Measurements from ENCODE around the gene NUB1.

Gene NUB1

GRCh38 chr7:151393031-151393977, 51.7 kb downstream of the NUB1 start:
- no peak for DNase-seq (ENCODE audit: low spot score in 2 of 2)
- no peaks in the 10 kb centered on the region for H3K36me3 Mint-ChIP-seq
- no peak overlapping the region for H3K4me3 Mint-ChIP-seq
- H3K27ac Mint-ChIP-seq = no peak overlapping the region
- no peaks in the 10 kb centered on the region for H3K9me3 Mint-ChIP-seq
- H3K4me1 Mint-ChIP-seq = peaks cover 21% of the 10 kb centered on the region
- ATAC-seq = no peak

GRCh38 chr7:151394076-151395035, 52.7 kb downstream of the NUB1 start:
- no peak overlapping the region for H3K4me3 Mint-ChIP-seq
- H3K9me3 Mint-ChIP-seq = no peaks in the 10 kb centered on the region
- H3K27ac Mint-ChIP-seq = no peak overlapping the region
- H3K36me3 Mint-ChIP-seq = no peaks in the 10 kb centered on the region
- ATAC-seq (no peak), DNase-seq (ENCODE audit: low spot score in 2 of 2) (no peak)
- H3K4me1 Mint-ChIP-seq = peaks cover 31% of the 10 kb centered on the region

DNA sequence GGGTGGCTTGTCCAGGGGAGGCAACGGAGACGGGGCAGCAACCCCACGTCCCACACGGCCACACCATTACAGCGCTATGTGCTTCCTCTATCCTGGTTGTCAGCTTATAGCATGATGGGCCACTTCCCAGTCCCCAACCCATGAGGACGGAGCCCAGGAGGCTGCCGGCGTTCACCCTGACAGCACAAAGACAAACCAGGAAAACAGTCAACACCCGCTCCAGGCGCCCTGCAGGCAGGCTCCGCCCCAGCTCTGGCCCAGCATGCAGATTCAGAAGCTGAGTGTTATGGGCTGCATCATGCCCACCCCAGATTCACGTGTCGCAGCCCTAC, 53.4 kb downstream of the NUB1 start:
- H3K36me3 Mint-ChIP-seq = no peaks in the 10 kb centered on the region
- ATAC-seq (no peak), DNase-seq (ENCODE audit: low spot score in 2 of 2) (no peak)
- peaks cover 31% of the 10 kb centered on the region for H3K4me1 Mint-ChIP-seq
- no peaks in the 10 kb centered on the region for H3K9me3 Mint-ChIP-seq
- no peak overlapping the region for H3K27ac Mint-ChIP-seq
- H3K4me3 Mint-ChIP-seq = no peak overlapping the region

DNA sequence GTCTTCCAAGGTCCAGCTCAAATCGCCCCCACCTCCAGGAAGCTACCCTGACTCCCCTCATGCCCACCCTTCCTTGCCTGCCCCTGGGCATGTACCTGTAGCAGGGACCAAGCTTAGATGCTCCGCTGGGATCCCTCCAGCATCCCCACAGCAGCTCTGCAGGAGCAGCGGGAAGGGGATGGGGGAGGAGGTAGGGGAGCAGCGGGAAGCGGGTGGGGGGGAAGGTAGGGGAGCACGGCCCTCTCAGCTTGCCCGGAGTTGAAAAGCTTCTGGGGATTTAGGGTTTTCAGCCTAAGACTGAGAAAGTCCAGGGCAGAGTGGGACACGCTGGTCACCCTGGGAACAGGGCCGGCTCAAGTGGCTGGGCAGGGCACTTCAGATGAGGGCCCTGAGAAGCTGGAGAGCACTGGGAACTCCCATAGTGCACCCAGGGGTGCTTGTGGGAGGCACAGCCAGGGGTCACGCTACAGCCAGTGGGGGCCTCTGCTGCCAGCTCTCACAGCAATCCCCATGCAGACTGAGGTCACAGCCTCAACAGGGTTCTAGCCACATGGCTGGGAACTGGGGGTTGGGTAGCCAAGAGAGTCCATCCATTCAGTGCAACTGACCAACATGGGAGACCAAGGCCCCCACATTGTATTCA, 54.8 kb downstream of the NUB1 start:
- DNase-seq (ENCODE audit: low spot score in 2 of 2) (no peak), ATAC-seq (no peak)
- H3K4me1 Mint-ChIP-seq = peaks cover 39% of the 10 kb centered on the region
- H3K9me3 Mint-ChIP-seq = no peaks in the 10 kb centered on the region
- no peak overlapping the region for H3K4me3 Mint-ChIP-seq
- no peak overlapping the region for H3K27ac Mint-ChIP-seq
- no peaks in the 10 kb centered on the region for H3K36me3 Mint-ChIP-seq

GRCh38 chr7:151397026-151397425, 55.4 kb downstream of the NUB1 start:
- Mint-ChIP-seq H3K36me3 (no peaks in the 10 kb centered on the region), H3K4me3 (peak overlapping the region; percentile 59), H3K27ac (peak overlapping the region; percentile 0), H3K9me3 (no peaks in the 10 kb centered on the region), H3K4me1 (peaks cover 41% of the 10 kb centered on the region)
- ATAC-seq (no peak), DNase-seq (ENCODE audit: low spot score in 2 of 2) (no peak)

DNA sequence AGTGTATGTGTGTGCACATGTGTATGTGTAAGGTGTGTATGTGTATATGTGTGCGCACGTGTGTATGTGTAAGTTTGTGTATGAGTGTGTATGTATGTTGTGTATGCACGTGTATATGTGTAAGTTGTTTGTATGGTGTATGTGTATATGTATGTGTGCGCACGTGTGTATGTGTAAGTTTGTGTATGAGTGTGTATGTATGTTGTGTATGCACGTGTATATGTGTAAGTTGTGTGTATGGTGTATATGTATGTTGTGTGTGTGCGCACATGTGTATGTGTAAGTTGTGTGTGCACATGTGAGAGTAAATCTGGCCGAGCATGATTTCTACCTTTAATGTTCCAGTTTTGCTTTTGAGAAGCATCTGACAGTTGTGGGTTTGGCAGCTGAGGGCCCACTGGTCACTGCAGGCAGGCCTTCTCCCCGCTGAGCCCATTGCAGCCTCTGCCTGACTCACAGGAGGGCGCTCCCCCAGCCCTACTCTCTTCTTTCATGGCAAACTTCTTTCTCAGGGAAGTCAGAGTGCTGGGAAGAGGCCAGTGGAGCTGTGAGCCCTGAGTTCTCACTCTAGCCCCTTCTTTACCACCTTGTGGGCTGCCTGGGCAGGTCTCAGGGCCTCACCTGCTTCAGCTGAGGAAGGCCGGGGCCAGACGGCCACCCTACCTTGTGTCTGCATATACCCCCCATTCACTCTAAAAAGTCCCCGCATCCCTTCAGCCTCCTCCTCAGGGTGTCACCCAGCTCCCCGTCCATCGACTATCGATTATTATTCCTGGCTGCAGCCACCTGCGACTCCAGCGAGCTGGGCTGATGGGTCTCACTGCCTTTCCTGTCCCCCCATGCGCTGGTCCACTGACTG, 57.1 kb downstream of the NUB1 start:
- Mint-ChIP-seq H3K27ac (no peak overlapping the region), H3K4me1 (peaks cover 40% of the 10 kb centered on the region), H3K4me3 (no peak overlapping the region), H3K36me3 (no peaks in the 10 kb centered on the region), H3K9me3 (no peaks in the 10 kb centered on the region)
- DNase-seq (ENCODE audit: low spot score in 2 of 2) (no peak), ATAC-seq (no peak)

- Mint-ChIP-seq H3K9me3 (no peaks in the 10 kb centered on the region), H3K4me1 (peaks cover 40% of the 10 kb centered on the region), H3K36me3 (no peaks in the 10 kb centered on the region), H3K27ac (no peak overlapping the region), H3K4me3 (no peak overlapping the region)
- DNase-seq (ENCODE audit: low spot score in 2 of 2) = no peak
- no peak for ATAC-seq
Measured at GRCh38 chr7:151399305-151399601, 57.6 kb downstream of the NUB1 start.

GRCh38 chr7:151399906-151400305, 58.3 kb downstream of the NUB1 start:
- DNase-seq (ENCODE audit: low spot score in 2 of 2) (no peak), ATAC-seq (no peak)
- Mint-ChIP-seq H3K27ac (no peak overlapping the region), H3K4me3 (no peak overlapping the region), H3K9me3 (no peaks in the 10 kb centered on the region), H3K36me3 (no peaks in the 10 kb centered on the region), H3K4me1 (peaks cover 40% of the 10 kb centered on the region)

DNA sequence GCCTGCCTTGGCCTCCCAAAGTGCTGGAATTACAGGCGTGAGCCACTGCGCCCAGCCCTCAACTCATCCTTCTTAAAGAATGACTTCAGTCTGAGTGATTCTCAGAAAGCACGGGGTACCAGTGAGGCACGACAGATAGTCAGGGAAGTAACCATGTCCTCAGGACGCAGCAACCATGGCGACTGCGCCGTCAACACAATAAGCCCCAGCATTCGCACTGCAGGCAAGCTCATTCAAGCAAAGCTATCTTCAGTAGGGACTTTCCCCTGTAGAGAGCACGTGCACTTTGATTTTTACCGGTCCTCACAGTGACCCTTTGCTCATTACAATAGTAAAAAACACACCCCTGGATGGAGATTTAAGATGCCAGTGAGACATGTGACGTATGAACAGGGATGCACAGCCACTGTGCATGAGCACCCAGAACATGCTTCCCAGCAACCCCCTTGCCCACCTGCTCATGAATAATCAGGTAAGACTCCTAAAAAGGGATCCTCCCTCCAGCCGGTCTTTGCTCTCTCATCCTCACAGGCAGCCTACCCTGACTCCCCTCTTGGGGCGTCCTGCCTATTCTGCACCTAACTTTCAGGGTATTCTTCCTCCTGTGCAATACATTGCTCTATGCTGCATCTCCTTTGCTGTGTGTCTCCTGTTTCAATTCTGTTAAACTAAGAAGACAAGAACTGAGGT, 59.2 kb downstream of the NUB1 start:
- DNase-seq (ENCODE audit: low spot score in 2 of 2) (no peak), ATAC-seq (peak; percentile 46)
- no peaks in the 10 kb centered on the region for H3K9me3 Mint-ChIP-seq
- H3K4me3 Mint-ChIP-seq = no peak overlapping the region
- peak overlapping the region; percentile 6 for H3K27ac Mint-ChIP-seq
- H3K4me1 Mint-ChIP-seq = peaks cover 45% of the 10 kb centered on the region
- H3K36me3 Mint-ChIP-seq = no peaks in the 10 kb centered on the region

GRCh38 chr7:151402029-151402835, 60.6 kb downstream of the NUB1 start:
- H3K4me1 Mint-ChIP-seq = peaks cover 42% of the 10 kb centered on the region
- no peaks in the 10 kb centered on the region for H3K36me3 Mint-ChIP-seq
- no peak overlapping the region for H3K4me3 Mint-ChIP-seq
- DNase-seq (ENCODE audit: low spot score in 2 of 2) (no peak), ATAC-seq (no peak)
- peak overlapping the region; percentile 58 for H3K27ac Mint-ChIP-seq
- no peaks in the 10 kb centered on the region for H3K9me3 Mint-ChIP-seq

GRCh38 chr7:151403764-151404163, 62.2 kb downstream of the NUB1 start:
- Mint-ChIP-seq H3K9me3 (no peaks in the 10 kb centered on the region), H3K27ac (peak overlapping the region; percentile 45), H3K4me3 (no peak overlapping the region), H3K36me3 (peaks cover 3% of the 10 kb centered on the region), H3K4me1 (peaks cover 32% of the 10 kb centered on the region)
- ATAC-seq (no peak), DNase-seq (ENCODE audit: low spot score in 2 of 2) (no peak)

- peak overlapping the region; percentile 45 for H3K27ac Mint-ChIP-seq
- DNase-seq (ENCODE audit: low spot score in 2 of 2) = no peak
- no peaks in the 10 kb centered on the region for H3K9me3 Mint-ChIP-seq
Measured at GRCh38 chr7:151404216-151405011, 62.8 kb downstream of the NUB1 start.

GRCh38 chr7:151405056-151405455, 63.4 kb downstream of the NUB1 start:
- no peak for ATAC-seq
- Mint-ChIP-seq H3K36me3 (peaks cover 7% of the 10 kb centered on the region), H3K4me1 (peaks cover 29% of the 10 kb centered on the region), H3K27ac (no peak overlapping the region), H3K4me3 (no peak overlapping the region), H3K9me3 (no peaks in the 10 kb centered on the region)
- no peak for DNase-seq (ENCODE audit: low spot score in 2 of 2)

More at GRCh38 chr7:151404216-151405011, 62.8 kb downstream of the NUB1 start:
- Mint-ChIP-seq H3K4me1 (peaks cover 29% of the 10 kb centered on the region), H3K36me3 (peaks cover 7% of the 10 kb centered on the region), H3K4me3 (no peak overlapping the region)
- peak; percentile 74 for ATAC-seq
